T-helper 2 cell treated with Interferon-gamma antibody and Interleukin-4, amounts not matched to agents 5 μg/mL and 100 μg/mL, for 36 hours (primary cell): ENCODE measurements around the gene PIEZO1.
A peak's percentile ranks its signal among the peaks of the same experiment; 100 is the strongest.

Source experiments
- DNase-seq: peaks from one replicate; pipeline ENCODE4 v3.0.0; 2021; ENCODE audit warnings: low spot score
- H3K27ac Mint-ChIP-seq: one replicate; pipeline ENCODE4 v1.8.0; 2021; ENCODE audit warnings: mild to moderate bottlenecking, mixed read lengths
- H3K27me3 Mint-ChIP-seq: one replicate; pipeline ENCODE4 v1.8.0; 2021; ENCODE audit warnings: low read depth, mixed read lengths
- H3K36me3 Mint-ChIP-seq: one replicate; pipeline ENCODE4 v1.8.0; 2021; ENCODE audit warnings: low read depth, mixed read lengths
- H3K4me1 Mint-ChIP-seq: one replicate; pipeline ENCODE4 v1.8.0; 2021; ENCODE audit warnings: low read depth, mixed read lengths
- H3K4me3 Mint-ChIP-seq: one replicate; pipeline ENCODE4 v1.8.0; 2022; ENCODE audit warnings: mild to moderate bottlenecking, moderate library complexity, mixed read lengths
- H3K9me3 Mint-ChIP-seq: one replicate; pipeline ENCODE4 v1.8.0; 2021; ENCODE audit warnings: mixed read lengths

Gene PIEZO1

DNA sequence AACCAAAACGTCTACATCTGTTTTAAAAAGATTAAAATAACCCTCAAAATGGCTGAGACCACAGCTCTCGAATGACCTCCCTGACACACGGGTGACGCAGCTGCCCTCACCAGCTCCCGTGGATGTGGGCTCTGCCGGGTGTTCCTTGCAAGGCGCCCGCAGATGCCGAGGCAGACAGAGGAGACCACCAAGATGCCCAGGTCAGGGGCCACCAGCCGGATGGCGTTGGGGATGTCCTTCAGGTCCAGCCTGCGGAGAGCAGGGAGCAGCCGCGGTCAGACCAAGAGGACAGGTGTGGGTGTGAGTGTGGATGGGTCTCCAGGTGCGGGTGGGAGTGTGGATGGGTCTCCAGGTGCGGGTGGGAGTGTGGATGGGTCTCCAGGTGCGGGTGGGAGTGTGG is 43.7 kb downstream of the PIEZO1 start:
- Mint-ChIP-seq H3K4me3 (no peak overlapping the region), H3K9me3 (no peaks in the 10 kb centered on the region), H3K27me3 (no peaks in the 10 kb centered on the region), H3K27ac (no peak overlapping the region), H3K4me1 (peaks cover 8% of the 10 kb centered on the region), H3K36me3 (peaks cover 10% of the 10 kb centered on the region)
- DNase-seq = no peak

DNA sequence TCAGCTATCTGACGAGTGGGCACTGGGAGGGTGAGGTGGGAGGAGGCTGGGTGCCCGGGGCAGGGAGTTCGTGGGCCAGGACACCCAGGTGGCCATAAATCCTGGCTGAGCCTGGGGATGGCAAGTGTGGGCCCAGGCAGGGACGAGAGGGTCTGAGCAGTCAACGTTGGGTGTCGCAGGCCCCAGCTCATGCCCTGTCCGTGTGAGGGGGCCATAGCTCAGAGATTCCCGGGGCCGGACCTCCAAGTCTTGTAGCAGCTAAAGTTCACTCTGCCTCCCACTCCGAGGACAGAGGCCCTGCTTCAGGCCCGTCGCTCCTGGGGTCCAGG is 44.3 kb downstream of the PIEZO1 start:
- Mint-ChIP-seq H3K36me3 (peaks cover 10% of the 10 kb centered on the region), H3K4me1 (peaks cover 1% of the 10 kb centered on the region), H3K27ac (no peak overlapping the region), H3K4me3 (no peak overlapping the region), H3K27me3 (no peaks in the 10 kb centered on the region), H3K9me3 (no peaks in the 10 kb centered on the region)
- DNase-seq = no peak

DNA sequence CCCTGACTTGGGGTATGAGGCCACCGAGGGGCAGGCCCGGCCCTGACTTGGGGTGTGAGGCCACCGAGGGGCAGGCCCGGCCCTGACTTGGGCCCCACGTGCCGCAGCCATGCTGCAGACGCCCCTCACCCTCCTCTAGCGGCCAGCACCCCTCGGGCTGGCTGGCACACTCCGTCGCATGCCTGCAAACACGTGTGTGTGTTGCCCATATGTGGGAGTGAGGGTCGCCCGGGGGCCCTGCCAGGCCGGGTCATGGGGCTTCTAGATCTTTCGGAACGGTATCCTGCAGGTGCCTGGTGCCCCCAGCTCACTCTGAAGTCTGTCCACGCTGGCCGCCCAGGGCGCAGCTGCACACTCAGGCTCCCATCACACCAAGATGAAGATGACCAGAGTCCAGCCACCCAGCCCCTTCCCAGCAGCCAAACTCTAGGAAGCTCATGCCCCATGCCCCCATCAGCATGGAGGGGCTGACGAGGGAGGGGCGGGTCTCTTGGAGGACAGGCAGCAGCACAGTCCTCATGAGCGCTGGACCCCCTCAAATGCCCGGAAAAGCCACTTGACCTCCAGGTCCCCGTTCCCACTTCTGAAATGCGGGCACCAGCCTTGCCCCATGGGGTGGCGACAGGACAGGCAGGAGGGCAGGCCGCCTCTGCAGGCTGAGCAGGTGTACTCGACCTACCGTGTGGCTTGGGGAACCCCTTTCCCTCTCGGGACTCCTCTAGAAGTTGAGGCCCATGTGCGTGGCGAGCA is 44.9 kb downstream of the PIEZO1 start:
- Mint-ChIP-seq H3K27ac (no peak overlapping the region), H3K9me3 (no peaks in the 10 kb centered on the region), H3K4me3 (no peak overlapping the region), H3K36me3 (peaks cover 13% of the 10 kb centered on the region), H3K4me1 (no peaks in the 10 kb centered on the region), H3K27me3 (no peaks in the 10 kb centered on the region)
- no peak for DNase-seq

DNA sequence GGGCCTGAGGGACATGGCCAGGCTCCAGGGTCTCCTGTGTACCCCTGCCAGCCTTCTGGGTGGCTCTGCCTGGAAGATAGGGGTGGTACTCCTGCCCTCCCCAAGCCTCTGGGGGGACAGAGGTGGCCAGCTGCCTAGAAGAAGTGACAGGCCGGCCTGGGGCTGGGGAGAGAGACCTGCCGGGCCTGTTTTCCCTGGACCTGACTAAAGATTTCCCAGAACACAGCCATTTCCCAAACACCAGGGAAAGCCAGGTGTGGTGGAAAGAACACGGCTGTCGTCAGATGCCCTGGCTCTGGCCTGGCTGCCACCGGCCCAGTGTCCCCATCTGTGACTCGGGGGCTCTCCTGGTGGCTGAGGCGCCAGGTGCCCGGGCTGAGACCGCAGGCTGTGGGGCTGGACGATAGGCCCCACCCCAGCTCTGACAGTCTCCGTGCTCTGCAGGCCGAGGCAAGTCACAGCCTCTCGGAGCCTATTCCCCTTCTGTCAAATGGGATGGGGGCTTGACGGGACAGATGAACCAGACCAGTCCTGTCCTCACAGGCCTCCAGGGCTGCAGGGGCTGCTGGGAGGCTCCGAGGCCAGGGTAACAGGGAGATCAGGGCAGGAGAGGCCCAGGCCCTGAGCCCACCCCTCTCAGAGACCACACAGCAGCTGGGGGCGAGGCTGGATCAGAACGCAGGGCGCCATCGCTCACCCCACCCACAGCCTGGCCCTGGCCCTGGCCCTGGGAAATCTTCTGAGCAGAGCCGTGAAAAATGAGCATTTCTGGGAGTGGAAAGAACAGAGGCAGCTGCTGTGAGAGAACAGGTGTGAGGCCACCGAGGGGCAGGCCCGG is 45.7 kb downstream of the PIEZO1 start:
- no peak overlapping the region for H3K4me3 Mint-ChIP-seq
- no peaks in the 10 kb centered on the region for H3K9me3 Mint-ChIP-seq
- no peak overlapping the region for H3K27ac Mint-ChIP-seq
- H3K4me1 Mint-ChIP-seq = no peaks in the 10 kb centered on the region
- no peaks in the 10 kb centered on the region for H3K27me3 Mint-ChIP-seq
- DNase-seq = no peak
- H3K36me3 Mint-ChIP-seq = peaks cover 13% of the 10 kb centered on the region

DNA sequence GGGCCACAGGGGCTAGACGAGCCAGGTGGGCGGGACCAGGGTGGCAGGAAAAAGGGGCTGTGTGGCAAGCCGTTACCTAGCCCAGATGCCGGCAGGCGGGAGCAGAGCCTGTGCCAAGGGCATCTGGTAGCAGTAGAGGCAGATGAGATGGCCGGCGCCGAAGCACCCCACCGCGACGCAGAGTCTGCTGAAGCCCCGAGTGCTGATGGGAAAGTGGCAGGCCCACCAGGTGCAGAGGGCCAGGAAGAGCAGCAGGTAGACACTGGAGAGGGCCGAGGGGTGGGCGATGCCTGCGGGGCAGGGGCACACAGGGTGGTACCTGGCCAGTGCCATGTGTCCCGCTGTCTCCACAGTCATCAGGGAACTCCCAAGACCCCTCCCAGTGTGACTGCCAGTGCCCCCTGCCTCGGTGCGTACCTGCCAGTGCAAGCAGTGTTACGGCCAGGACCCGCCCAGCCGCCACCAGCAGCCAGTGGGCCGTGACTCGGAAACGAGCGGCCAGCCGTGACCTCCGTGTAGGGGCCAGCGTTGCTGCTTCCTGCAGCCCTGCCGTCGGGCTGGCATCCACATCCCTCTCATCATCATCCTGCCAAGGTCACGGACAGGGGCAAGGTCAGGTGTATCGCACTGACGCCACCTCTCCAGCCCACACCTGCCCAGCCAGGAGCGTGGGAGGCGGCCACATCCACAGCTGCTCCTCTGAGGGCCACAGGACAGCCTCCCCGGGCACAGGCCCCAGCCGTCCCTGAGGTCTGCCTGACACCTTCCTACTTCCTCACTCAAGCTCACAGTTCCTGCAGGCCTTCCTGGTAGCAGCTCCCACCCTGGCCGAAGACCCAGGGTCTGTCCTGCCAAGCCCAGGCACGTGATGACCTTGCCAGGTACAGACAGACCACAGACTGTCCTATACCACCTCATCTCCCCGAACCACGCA is 46.6 kb downstream of the PIEZO1 start:
- Mint-ChIP-seq H3K9me3 (no peaks in the 10 kb centered on the region), H3K4me3 (no peak overlapping the region), H3K27ac (peak overlapping the region; percentile 41), H3K4me1 (no peaks in the 10 kb centered on the region), H3K27me3 (no peaks in the 10 kb centered on the region), H3K36me3 (peaks cover 13% of the 10 kb centered on the region)
- no peak for DNase-seq

DNA sequence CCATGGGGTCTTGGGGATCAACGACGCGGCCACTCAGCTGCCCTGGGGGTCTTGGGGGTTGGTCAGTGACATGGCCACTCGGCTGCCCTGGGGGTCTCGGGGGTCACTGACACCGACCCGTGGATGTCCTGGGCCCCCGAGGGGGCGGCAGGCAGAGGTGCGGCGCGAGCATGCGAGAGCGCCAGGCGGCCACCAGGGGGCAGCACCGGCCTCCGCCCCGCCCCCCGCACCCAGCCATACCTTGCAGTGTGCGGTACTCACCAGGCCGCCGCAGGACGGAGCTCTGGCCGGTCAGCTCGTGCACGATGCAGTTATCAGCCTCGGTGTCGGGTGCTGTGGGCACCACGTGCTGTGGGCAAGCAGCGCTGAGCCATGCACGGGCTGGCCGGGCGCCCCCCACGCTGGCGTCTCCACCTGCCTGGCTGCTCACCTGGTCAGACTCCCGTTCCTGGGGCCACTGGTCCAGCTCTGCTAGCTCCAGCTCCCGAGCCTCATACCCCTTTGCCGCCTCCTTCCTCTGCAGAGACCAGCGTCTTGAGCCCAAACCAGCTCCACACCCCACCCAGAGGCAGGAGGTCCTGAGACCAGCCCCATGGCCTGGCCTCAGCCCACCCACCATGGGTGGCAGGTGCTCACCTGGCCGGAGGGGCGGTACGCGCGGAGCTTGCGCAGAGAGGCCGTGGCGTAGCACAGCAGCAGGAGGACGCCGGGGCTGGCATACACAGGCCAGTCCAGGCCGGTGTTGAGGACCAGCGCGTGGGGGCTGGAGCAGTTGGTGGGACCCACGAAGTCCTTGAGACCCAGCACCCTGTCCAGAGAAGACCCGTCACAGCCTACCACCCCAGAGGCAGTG is 47.5 kb downstream of the PIEZO1 start:
- peaks cover 13% of the 10 kb centered on the region for H3K36me3 Mint-ChIP-seq
- H3K9me3 Mint-ChIP-seq = no peaks in the 10 kb centered on the region
- no peak overlapping the region for H3K27ac Mint-ChIP-seq
- H3K27me3 Mint-ChIP-seq = no peaks in the 10 kb centered on the region
- peak; percentile 53 for DNase-seq
- no peak overlapping the region for H3K4me3 Mint-ChIP-seq
- H3K4me1 Mint-ChIP-seq = no peaks in the 10 kb centered on the region

DNA sequence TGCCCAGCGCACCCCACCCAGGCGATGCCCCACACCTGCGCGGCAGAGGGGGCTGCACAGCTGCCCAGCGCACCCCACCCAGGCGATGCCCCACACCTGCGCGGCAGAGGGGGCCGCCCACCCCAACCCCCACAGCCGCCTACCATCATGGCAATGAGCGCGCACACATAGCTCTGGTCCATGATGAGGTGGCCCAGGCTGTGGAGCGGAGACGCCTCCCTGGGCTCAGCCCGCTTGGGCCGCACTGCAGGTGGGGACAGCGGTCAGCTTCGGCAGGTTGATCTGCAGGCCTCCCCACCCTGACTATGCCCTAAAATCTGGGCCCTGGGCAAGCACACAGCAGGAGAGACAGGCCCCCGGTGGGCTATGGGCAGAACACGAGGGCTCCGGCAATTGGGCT is 48.5 kb downstream of the PIEZO1 start:
- Mint-ChIP-seq H3K4me3 (no peak overlapping the region), H3K36me3 (peaks cover 15% of the 10 kb centered on the region), H3K4me1 (no peaks in the 10 kb centered on the region)

DNA sequence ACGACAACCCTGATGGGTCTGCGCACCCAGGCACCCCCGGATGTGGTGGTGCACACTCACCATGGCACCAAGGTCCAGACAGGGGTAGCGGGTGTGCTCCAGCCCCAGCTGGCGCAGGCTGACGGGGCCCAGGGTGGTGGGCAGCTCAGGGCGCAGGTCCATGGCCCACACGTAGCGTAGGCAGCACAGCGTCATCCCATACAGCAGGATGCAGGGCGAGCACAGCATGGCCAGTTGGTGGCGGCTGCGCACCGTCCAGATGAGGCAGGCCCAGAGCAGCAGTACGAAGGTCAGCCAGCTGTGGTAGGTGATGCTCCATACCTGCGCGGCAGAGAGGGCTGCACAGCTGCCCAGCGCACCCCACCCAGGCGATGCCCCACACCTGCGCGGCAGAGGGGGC is 48.9 kb downstream of the PIEZO1 start:
- DNase-seq = no peak
- no peaks in the 10 kb centered on the region for H3K9me3 Mint-ChIP-seq
- peaks cover 14% of the 10 kb centered on the region for H3K36me3 Mint-ChIP-seq
- no peak overlapping the region for H3K27ac Mint-ChIP-seq
- no peaks in the 10 kb centered on the region for H3K27me3 Mint-ChIP-seq
- H3K4me3 Mint-ChIP-seq = no peak overlapping the region
- peaks cover 3% of the 10 kb centered on the region for H3K4me1 Mint-ChIP-seq

More for the DNA sequence above, 48.5 kb downstream of the PIEZO1 start:
- no peak overlapping the region for H3K27ac Mint-ChIP-seq
- DNase-seq = no peak
- no peaks in the 10 kb centered on the region for H3K27me3 Mint-ChIP-seq
- no peaks in the 10 kb centered on the region for H3K9me3 Mint-ChIP-seq

DNA sequence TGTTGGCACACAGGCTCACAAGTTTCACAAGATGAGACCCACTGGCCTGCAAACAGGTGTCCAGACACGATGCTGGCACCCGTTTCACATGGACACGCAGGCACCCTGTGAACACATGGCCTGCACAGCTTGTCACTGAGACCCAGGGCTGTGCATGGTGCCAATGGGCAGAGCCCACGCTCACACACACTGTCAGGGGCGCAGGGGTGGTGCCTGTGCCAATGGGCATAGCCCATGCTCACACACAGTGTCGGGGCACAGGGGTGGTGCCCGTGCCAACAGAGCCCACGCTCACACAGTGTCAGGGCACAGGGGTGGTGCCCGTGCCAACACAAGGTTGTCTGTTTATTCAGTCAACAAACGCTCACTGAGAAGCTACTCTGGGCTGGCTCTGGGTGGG is 49.4 kb downstream of the PIEZO1 start:
- H3K36me3 Mint-ChIP-seq = peaks cover 16% of the 10 kb centered on the region
- no peaks in the 10 kb centered on the region for H3K27me3 Mint-ChIP-seq
- H3K4me1 Mint-ChIP-seq = peaks cover 4% of the 10 kb centered on the region

DNA sequence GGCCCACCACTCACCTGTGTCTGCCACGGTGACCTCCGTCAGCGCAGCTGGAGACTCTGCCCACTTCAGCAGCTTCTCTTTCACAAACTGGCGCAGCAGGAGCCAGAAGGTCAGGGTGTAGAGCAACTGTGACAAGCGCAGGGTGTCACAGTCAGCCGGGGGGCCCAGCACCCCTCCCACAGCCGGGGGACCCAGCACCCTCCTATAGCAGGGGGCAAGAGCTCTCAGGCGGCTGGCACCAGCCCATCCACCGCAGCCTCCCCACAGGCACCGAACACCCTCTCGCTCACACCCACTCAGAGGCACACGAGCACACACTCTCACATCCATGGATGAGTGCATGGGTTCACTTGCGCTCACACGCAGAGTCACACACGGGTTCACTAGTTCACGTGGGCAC is 49.9 kb downstream of the PIEZO1 start:
- Mint-ChIP-seq H3K36me3 (peaks cover 17% of the 10 kb centered on the region), H3K4me1 (peaks cover 4% of the 10 kb centered on the region), H3K27ac (no peak overlapping the region), H3K9me3 (no peaks in the 10 kb centered on the region), H3K27me3 (no peaks in the 10 kb centered on the region), H3K4me3 (no peak overlapping the region)
- DNase-seq = no peak

More for the DNA sequence above, 49.4 kb downstream of the PIEZO1 start:
- Mint-ChIP-seq H3K9me3 (no peaks in the 10 kb centered on the region), H3K4me3 (no peak overlapping the region), H3K27ac (no peak overlapping the region)
- no peak for DNase-seq

DNA sequence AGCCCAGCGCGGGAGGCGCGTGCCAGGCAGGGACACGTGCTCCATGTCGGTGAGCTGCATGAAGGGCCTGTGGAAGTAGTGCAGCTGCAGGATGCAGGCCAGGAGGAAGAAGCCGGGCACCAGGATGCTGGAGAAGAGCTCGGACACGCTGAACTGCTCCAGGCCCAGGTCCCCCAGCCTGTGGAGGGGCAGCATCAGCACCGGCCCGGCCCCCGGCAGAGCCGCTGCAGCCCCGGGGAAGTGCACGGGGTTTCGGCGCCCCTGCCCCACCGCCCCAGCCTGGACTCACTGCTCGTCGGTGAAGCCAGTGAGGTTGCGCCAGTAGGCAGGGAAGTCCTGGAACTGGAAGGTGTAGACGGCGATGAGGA is 50.7 kb downstream of the PIEZO1 start:
- H3K27me3 Mint-ChIP-seq = no peaks in the 10 kb centered on the region

DNA sequence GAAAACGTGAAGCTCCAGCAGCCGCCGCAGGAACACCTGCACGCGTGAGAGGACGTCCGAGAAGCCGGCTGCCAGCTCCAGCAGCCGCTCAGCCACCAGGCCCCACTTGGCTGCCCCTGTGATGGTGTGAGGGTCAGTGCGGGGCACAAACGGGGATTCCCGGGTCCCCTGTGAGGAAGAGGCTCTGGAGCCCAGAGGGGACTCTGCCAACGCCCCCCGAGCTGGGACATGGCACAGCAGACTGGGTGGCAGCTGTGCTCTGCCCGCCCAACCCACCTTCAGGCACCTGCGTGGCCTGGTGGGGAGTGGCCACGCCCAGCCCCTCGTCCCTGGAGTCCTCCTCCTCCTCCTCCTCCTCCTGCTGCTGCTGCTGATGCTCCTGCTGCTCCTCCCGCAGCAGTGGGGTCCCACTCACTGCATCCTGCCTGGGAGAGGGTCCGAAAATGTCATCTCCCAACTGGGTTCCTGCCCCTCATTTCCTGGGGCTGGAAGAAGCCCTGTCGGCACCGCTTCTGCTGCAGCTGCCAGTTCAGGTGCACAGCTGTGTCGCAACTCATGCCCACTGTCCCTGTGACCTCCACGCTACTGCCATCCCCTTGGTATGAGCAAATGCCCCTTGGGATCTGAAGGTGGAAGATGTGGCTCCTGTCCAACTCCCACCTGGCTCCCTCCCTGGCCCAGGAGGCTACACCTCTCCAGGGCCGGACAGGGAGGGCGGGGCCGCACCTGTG is 51.2 kb downstream of the PIEZO1 start:
- Mint-ChIP-seq H3K27me3 (no peaks in the 10 kb centered on the region), H3K36me3 (peaks cover 18% of the 10 kb centered on the region), H3K4me1 (peaks cover 4% of the 10 kb centered on the region), H3K27ac (peak overlapping the region; percentile 7), H3K4me3 (no peak overlapping the region), H3K9me3 (no peaks in the 10 kb centered on the region)
- DNase-seq = no peak

More for the DNA sequence above, 50.7 kb downstream of the PIEZO1 start:
- H3K36me3 Mint-ChIP-seq = peaks cover 22% of the 10 kb centered on the region
- H3K9me3 Mint-ChIP-seq = no peaks in the 10 kb centered on the region
- H3K4me1 Mint-ChIP-seq = peaks cover 4% of the 10 kb centered on the region
- no peak for DNase-seq
- no peak overlapping the region for H3K27ac Mint-ChIP-seq
- no peak overlapping the region for H3K4me3 Mint-ChIP-seq

DNA sequence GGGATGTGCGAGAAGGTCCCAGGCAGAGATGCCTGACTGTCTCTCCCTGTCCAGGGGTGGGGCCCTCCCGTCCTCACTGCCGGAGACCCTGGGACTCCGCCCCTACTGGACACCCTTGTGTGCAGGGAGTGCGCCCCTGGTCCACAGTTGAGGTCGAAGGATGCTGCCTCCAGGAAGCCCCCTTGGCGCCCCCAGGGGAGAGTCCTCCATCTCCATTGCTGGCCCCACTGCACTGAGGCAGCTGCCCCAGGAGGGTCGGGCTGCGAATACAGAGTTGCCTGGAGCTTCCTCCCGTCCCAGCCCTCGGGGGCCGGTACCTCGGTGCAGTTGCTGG is 52.1 kb downstream of the PIEZO1 start:
- DNase-seq = no peak
- Mint-ChIP-seq H3K36me3 (peaks cover 17% of the 10 kb centered on the region), H3K4me3 (no peak overlapping the region), H3K27ac (no peak overlapping the region), H3K4me1 (peaks cover 4% of the 10 kb centered on the region), H3K27me3 (no peaks in the 10 kb centered on the region), H3K9me3 (no peaks in the 10 kb centered on the region)
